Measurements from ENCODE around the gene UNC119.

GRCh38 chr17:28584434-28584833 is 32.0 kb upstream of the UNC119 start:
- TF ChIP-seq SUZ12 (IDR thresholded peaks at IDR 0.05; ENCODE audit: extremely low read depth, insufficient read depth, insufficient read length) = no peak
- TF ChIP-seq ZNF274 (IDR thresholded peaks at IDR 0.05; ENCODE audit: low read depth, low read length) = no peak
